Measurements from ENCODE around the gene PRSS36.
"Not testable (repeated sequence)": the region's sequence is repeated elsewhere in the genome, so short reads cannot be mapped to it uniquely, and the experiment has no call there.

Gene PRSS36

GRCh38 chr16:31118223-31119155 is 31.4 kb downstream of the PRSS36 start:
- DNase-seq = no peak

DNA sequence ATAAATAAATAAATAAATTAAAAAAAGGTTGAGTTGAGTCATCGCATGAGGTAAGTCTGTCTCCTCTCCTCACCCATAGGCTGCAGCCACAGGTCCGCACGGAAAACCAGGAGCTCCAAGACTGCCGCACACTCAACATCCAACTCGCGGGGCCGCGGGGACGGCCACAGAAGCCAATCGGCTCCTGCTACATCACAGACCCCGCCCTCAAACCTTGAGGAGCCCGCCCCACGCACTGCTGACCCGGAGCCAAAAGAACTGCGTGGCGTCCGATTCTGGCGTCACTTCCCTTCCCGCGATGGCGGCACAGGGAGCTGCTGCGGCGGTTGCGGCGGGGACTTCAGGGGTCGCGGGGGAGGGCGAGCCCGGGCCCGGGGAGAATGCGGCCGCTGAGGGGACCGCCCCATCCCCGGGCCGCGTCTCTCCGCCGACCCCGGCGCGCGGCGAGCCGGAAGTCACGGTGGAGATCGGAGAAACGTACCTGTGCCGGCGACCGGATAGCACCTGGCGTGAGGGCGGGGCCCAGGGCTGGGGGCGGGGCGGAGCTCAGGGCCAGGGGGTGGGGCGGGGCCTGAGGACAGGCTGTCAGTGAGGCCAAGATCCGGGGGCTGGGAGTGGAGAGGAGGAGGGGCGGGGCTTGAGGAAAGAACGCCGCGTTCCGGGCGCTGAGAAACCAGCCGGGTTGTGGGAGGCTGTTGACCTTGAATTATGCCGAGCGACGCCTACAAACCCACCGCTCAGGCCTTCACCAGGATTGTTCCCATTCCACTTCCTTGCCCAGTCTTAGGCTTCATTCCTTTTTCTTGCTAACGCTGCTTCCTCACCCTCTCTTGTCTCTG is 32.3 kb downstream of the PRSS36 start, which contains the start of gene KAT8:
Gene KAT8, plus strand, starts transcription at position 281 of the 839 bp plus-strand sequence. Its CDS starts 18 bp downstream, at position 299.
- peak; percentile 99 for DNase-seq

DNA sequence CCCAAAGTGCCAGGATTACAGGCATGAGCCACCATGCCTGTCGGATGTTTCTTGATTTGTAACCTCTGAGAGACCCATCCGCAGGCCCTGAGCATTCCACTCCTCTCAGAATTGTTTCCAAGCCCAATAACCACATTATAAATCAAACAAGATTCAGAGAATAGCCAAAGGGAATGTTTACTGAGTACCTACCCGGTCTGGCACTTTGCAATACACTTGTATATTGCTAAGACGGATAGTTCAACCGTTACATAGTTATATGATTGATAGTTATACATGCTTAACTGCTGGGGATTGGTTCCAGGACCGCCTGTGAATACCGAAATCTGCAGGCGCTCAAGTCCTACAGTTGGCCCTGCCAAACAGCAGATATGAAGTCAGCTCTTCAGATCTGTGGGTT is 35.4 kb downstream of the PRSS36 start:
- no peak for DNase-seq

- DNase-seq = no peak
Measured at GRCh38 chr16:31113121-31114120, 36.4 kb downstream of the PRSS36 start.

- DNase-seq = no peak
Measured at GRCh38 chr16:31112711-31113110, 37.2 kb downstream of the PRSS36 start.

GRCh38 chr16:31111881-31112466 is 37.9 kb downstream of the PRSS36 start:
- DNase-seq = no peak

DNA sequence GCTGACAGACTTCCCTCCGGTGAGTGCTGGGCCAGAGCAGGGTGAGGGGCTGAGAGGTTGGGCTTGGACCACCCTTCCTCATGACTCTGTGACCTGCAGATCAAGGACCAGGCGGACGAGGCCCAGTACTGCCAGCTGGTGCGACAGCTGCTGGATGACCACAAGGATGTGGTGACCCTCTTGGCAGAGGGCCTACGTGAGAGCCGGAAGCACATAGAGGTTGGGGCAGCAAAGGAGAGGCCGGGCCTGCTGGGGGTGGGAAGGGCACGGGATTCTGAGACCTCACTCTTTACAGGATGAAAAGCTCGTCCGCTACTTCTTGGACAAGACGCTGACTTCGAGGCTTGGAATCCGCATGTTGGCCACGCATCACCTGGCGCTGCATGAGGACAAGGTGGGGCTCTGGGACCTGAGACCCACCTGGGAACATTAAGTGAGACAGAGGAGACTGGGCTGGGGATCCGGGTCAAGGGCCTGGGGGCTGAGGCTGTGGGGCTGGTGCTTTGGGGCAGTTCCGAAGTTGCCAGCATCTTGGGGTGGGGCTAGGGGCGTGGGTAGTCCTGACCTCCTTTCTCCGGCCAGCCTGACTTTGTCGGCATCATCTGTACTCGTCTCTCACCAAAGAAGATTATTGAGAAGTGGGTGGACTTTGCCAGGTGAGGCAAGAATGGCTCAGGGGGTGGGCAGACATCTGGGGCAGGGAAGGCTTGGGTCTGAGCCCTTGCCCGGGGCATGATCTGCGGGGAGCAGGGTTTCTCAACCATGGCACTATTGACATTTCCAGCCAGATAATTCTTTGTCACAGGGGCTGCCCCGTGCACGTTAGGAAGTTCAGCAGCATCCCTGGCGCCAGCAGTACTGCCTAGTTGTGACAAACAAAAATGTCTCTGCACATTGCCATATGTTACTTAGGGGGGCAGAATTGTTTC is 39.5 kb downstream of the PRSS36 start:
- DNase-seq = no peak

- no peak for DNase-seq
Measured at GRCh38 chr16:31109622-31110021, 40.2 kb downstream of the PRSS36 start.

GRCh38 chr16:31108794-31109558 is 40.9 kb downstream of the PRSS36 start:
- DNase-seq = no peak

DNA sequence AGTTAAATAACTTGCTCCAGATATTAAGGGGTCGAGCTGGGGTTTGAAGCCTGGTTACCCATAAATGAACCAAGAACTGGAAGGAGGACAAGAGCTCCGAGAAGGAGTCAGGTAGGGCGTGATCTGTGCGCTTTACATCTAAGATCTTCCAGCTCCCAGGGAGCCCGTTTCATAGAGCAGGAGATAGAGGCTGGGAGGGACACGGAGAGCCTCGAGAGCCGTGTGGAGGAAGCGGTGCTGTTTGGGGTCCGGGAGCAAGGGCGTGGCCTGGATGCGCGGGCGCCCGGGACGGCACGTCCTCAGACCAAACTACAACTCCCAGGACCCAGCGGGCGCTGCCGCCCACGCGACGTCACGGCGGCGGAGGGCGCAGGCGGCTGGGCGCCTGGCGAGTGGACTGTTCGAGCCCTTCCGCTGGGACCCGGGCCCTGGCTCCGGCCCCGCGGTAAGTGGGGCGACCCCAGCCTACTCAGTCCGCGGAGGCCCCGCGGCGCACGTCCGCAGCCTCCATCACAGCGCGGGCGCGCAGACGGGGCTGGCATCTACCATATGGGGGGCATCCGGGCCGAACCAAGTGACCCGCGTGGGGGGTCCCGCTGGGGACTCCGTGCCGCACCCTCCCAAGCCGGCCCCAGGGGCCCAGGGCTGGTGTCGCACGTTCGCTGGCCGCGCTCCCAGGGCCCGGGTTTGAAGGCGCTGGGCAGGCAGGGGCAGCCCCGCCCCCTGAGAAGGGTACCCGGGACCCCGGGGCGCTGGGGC is 41.7 kb downstream of the PRSS36 start, which contains the start of gene BCKDK:
Gene BCKDK, plus strand, starts transcription at position 352 of the 759 bp plus-strand sequence. CDS start 838 bp downstream, outside the sequence.
- peak; percentile 80 for DNase-seq

DNA sequence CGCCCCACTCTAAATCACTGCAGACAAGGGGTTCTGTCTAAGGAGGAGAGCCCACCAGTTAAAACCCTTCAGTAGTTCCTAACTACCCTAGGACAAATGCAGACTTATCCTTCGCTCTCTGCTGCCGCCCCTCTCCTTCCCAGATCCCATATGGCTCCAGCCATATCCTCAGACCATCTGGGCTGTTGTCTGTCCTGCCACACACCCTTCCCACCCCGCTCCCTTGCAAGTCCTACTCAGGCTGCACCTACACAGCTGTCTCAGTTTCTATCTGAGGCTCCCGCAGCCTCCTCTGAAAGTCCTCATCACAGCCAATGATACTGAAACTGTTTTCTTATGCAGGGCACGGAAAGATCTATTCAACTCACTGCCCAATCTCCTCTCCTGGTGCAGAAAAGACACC is 42.4 kb downstream of the PRSS36 start:
- DNase-seq = no peak

DNA sequence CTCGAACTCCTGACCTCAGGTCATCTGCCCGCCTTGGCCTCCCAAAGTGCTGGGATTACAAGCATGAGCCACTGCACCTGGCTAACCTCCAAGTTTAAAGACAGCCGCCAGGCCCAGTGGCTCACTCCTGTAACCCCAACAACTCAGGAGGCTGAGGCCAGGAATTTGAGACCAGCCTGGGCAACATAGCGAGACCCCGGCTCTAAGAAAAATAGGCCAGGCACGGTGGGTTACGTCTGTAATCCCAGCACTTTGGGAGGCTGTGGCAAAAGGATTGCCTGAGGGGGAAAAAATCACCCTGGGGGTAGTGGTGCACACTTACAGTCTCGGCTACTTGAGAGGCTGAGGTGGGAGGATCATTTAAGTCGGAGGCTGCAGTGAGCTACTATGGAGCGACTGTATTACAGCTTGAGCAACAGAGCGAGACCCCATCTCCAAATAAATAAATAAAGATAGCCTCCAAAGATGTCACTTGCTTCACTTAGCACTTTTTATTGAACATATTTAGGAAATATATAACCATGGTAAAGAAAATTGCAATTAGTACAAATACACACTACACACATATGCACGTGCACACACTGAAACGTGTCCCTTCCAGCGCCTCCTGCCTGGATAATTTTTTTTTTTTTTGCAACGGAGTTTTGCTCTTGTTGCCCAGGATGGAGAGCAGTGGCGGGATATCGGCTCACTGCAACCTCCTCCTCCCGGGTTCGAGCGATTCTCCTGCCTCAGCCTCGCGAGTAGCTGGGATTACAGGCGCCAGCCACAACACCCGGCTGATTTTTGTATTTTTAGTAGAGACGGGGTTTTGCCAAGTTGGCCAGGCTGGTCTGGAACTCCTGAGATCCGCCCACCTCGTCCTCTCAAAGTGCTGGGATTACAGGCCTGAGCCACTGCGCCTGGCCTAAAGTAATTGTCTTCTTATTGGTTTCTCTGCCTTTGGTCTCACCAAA is 43.1 kb downstream of the PRSS36 start:
- no peak for DNase-seq

DNA sequence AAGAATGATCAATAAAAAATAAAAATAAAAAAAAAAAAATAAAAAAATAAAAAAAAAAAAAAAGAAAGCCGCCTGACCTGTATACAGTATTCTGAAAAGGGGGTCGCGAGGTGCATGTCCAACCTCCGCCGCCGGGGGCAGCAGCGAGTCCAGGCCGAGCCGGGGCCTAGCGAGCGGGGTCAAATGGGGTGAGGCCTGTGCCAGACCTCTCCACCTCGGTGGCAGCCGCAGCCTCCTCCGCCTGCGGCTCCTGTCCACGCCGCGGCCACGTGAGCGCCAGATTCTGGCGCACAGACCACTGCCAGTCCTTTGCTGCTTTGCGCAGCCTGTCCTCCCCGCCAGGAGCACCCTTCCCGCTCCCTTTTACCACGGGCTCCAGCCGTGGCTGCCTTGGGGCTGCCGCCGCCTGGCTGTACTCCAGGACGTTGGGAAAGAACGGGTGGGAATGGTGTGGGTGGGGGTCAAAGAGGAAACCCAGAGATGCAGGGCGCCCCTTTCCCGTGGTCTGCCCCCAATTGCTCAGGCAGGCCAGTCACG is 44.1 kb downstream of the PRSS36 start:
- DNase-seq = peak; percentile 25

- not testable (repeated sequence) for DNase-seq
Measured at GRCh38 chr16:31100876-31101641, 48.8 kb downstream of the PRSS36 start.

DNA sequence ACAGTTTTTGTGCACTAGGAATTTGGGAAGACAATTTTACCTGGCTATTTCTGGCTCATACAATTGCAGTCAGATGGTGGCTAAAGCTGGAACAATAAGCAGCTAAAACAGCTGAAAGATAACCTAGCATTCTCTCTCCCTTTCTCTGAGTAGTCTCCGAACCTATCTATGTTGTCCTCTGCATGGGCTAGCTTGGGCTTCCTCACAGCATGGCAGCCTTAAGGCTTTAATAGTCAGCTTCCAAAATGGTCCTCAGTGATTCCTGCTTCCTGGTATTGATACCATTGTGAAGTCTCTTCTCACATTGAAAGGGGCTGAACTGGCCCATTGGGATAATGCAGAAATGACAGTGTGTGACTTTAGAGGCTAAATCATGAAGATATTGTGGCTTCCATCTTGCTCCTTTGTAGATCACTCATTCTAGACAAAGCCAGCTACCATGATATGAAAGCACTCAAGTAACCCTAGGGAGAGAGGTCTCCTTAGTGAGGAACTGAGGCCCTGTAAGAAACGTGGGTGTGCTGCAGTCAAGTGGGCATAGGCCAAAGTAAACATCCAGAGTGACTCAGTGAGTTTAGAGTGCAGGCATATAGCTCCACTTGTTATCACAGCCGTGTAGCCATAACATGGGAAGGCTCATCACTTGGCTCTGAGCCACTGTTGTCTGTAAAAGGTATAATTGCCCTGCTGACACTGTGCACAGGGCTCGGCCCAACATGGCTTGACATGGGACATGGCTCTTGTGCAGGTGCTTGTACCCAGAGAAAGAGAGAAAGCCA is 49.8 kb downstream of the PRSS36 start:
- no peak for DNase-seq
